Mucosa of descending colon (tissue), 3 donors: ENCODE results near the gene THBS1. TPM values are rescaled to one million over a fixed set of nuclear protein-coding genes. Genes with fewer than 3 reads are reported as not detected.
A peak's percentile ranks its signal among the peaks of the same experiment; 100 is the strongest.

Experiments used
- ATAC-seq: fragments of 200-7000 bp; cut with Tn5 transposase; one replicate; pipeline ENCODE4 v1.9.1; 2020; ENCODE audit warnings: mild to moderate bottlenecking, moderate library complexity
- DNase-seq, 3 donors: peaks; one replicate each; pipeline ENCODE4 v3.0.0-alpha.2; 2020
- H3K36me3 ChIP-seq: fragments of 200-600 bp; one replicate; pipeline ENCODE4 v1.8.0; 2021; ENCODE audit warnings: low read depth, mild to moderate bottlenecking
- H3K4me1 ChIP-seq: fragments of 200-600 bp; one replicate; pipeline ENCODE4 v1.8.0; 2021; ENCODE audit warnings: low read depth, mild to moderate bottlenecking
- H3K4me3 ChIP-seq: fragments of 200-600 bp; one replicate; pipeline ENCODE4 v1.8.0; 2021; ENCODE audit warnings: mild to moderate bottlenecking
- H3K9me3 ChIP-seq: fragments of 200-600 bp; one replicate; pipeline ENCODE4 v1.8.0; 2021; ENCODE audit warnings: mild to moderate bottlenecking
- intact Hi-C, 2 donors: fragments of 100-400 bp; cut with DNase I in 1 of 2; cut with micrococcal nuclease in 1 of 2; formaldehyde crosslinking; loops; one replicate each; pipeline versions ENCODE4 v1.11.0 to v1.11.1; 2022; cut with DNase I, micrococcal nuclease
- total RNA-seq, 3 donors: library from RNA; stranded (reverse); fragmentation: NEBNext Ultra II Directional in 2 of 3; extraction: Animal tissue kit (Norgen Biotek cat#: 25700) in 2 of 3; gene quantifications; one replicate each; pipeline versions ENCODE4 v1.2.1 to v1.2.4, GENCODE V29; 2021 to 2023
- TF ChIP-seq, protein P1 (sequence below): fragments of 200-600 bp; IDR thresholded peaks from one replicate; pipeline ENCODE4 v1.8.0; 2022; ENCODE audit warnings: antibody characterized with exemption, mild to moderate bottlenecking
- donor health status: DM: no; HTN: no; CAD: no; lungs with moderate emphysema.
- donor health status: DM: no; HTN: no; CAD: no.
- donor health status: DM: no; HTN: yes; CAD: no.

The THBS1 gene
- total RNA-seq, 3 donors from 2014 or later = 209 to 356 (median 288) TPM

DNA sequence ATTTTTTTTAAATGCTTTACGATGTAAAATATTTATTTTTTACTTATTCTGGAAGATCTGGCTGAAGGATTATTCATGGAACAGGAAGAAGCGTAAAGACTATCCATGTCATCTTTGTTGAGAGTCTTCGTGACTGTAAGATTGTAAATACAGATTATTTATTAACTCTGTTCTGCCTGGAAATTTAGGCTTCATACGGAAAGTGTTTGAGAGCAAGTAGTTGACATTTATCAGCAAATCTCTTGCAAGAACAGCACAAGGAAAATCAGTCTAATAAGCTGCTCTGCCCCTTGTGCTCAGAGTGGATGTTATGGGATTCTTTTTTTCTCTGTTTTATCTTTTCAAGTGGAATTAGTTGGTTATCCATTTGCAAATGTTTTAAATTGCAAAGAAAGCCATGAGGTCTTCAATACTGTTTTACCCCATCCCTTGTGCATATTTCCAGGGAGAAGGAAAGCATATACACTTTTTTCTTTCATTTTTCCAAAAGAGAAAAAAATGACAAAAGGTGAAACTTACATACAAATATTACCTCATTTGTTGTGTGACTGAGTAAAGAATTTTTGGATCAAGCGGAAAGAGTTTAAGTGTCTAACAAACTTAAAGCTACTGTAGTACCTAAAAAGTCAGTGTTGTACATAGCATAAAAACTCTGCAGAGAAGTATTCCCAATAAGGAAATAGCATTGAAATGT, 15.6 kb downstream of the THBS1 start:
- H3K4me1 ChIP-seq = peaks cover 49% of the 10 kb centered on the region
- H3K36me3 ChIP-seq = peaks cover 5% of the 10 kb centered on the region

DNA sequence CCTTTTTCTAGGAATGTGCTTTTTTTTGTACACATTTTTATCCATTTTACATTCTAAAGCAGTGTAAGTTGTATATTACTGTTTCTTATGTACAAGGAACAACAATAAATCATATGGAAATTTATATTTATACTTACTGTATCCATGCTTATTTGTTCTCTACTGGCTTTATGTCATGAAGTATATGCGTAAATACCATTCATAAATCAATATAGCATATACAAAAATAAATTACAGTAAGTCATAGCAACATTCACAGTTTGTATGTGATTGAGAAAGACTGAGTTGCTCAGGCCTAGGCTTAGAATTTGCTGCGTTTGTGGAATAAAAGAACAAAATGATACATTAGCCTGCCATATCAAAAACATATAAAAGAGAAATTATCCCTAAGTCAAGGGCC, 16.5 kb downstream of the THBS1 start:
- DNase-seq (no peak), ATAC-seq (no peak)
- Histone ChIP-seq H3K4me3 (no peak overlapping the region), H3K36me3 (no peaks in the 10 kb centered on the region), H3K9me3 (no peaks in the 10 kb centered on the region), H3K4me1 (peaks cover 49% of the 10 kb centered on the region)
- intact Hi-C loops = loop anchor here in 1 of 2 donors (10.0 kb wide), 1 partner anchor 87 kb away; no protein-coding TSS in a partner anchor
- TF ChIP-seq, protein P1, sequence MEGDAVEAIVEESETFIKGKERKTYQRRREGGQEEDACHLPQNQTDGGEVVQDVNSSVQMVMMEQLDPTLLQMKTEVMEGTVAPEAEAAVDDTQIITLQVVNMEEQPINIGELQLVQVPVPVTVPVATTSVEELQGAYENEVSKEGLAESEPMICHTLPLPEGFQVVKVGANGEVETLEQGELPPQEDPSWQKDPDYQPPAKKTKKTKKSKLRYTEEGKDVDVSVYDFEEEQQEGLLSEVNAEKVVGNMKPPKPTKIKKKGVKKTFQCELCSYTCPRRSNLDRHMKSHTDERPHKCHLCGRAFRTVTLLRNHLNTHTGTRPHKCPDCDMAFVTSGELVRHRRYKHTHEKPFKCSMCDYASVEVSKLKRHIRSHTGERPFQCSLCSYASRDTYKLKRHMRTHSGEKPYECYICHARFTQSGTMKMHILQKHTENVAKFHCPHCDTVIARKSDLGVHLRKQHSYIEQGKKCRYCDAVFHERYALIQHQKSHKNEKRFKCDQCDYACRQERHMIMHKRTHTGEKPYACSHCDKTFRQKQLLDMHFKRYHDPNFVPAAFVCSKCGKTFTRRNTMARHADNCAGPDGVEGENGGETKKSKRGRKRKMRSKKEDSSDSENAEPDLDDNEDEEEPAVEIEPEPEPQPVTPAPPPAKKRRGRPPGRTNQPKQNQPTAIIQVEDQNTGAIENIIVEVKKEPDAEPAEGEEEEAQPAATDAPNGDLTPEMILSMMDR = no peak

More for the DNA sequence above, 15.6 kb downstream of the THBS1 start:
- Histone ChIP-seq H3K4me3 (no peak overlapping the region), H3K9me3 (no peaks in the 10 kb centered on the region)
- DNase-seq = no peak
- TF ChIP-seq, protein P1 = no peak
- intact Hi-C loops = loop anchor here in 1 of 2 donors (10.0 kb wide), 1 partner anchor 88 kb away; no protein-coding TSS in a partner anchor
- no peak for ATAC-seq

DNA sequence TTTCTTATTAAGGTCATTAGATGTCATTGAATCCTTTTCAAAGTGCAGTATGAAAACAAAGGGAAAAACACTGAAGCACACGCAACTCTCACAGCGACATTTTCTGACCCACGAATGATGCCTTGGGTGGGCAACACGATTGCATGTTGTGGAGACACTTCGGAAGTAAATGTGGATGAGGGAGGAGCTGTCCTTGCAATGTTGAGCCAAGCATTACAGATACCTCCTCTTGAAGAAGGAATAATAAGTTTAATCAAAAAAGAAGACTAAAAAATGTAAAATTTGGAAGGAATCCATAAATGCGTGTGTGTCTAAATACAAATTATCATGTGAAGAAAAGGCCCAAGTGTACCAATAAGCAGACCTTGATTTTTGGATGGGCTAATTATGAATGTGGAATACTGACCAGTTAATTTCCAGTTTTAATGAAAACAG, 16.9 kb downstream of the THBS1 start:
- intact Hi-C loops = loop anchor here in 1 of 2 donors (10.0 kb wide), 1 partner anchor 87 kb away; no protein-coding TSS in a partner anchor
- Histone ChIP-seq H3K4me3 (no peak overlapping the region), H3K9me3 (no peaks in the 10 kb centered on the region), H3K4me1 (peaks cover 49% of the 10 kb centered on the region), H3K36me3 (no peaks in the 10 kb centered on the region)
- DNase-seq (no peak), ATAC-seq (no peak)
- TF ChIP-seq, protein P1 = no peak

DNA sequence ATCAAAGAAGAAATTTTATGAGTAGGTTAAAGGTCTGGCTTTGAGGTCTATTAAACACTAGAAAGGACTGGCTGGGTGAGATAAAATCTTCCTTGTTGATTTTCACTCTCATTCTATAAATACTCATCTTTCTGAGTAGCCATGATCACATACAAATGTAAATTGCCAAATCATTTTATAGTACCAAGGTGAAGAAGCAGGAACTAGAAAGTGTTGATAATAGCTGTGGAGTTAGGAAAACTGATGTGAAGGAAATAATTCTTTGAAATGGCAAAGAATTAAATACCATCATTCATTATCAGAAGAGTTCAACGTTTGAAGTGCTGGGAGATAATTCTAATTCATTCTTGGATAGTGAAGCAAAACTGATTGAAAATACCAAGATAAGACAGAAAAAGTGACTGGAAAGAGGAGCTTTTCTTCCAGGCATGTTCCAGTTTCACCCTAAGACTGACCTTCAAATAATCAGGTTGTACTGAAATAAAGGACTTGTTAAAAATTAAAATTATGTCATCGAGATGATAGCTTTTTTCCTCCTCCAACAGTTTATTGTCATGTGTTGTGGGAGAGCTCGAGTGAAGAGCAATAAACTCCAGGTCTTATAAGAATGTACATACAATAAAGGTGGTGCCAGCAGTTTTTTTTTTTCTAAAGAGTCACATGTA, 17.4 kb downstream of the THBS1 start:
- DNase-seq (no peak), ATAC-seq (peak; percentile 77)
- Histone ChIP-seq H3K9me3 (no peaks in the 10 kb centered on the region), H3K36me3 (no peaks in the 10 kb centered on the region), H3K4me1 (peaks cover 49% of the 10 kb centered on the region), H3K4me3 (no peak overlapping the region)
- TF ChIP-seq, protein P1 = no peak
- intact Hi-C loops = loop anchor here in 1 of 2 donors (10.0 kb wide), 1 partner anchor 86 kb away; no protein-coding TSS in a partner anchor

DNA sequence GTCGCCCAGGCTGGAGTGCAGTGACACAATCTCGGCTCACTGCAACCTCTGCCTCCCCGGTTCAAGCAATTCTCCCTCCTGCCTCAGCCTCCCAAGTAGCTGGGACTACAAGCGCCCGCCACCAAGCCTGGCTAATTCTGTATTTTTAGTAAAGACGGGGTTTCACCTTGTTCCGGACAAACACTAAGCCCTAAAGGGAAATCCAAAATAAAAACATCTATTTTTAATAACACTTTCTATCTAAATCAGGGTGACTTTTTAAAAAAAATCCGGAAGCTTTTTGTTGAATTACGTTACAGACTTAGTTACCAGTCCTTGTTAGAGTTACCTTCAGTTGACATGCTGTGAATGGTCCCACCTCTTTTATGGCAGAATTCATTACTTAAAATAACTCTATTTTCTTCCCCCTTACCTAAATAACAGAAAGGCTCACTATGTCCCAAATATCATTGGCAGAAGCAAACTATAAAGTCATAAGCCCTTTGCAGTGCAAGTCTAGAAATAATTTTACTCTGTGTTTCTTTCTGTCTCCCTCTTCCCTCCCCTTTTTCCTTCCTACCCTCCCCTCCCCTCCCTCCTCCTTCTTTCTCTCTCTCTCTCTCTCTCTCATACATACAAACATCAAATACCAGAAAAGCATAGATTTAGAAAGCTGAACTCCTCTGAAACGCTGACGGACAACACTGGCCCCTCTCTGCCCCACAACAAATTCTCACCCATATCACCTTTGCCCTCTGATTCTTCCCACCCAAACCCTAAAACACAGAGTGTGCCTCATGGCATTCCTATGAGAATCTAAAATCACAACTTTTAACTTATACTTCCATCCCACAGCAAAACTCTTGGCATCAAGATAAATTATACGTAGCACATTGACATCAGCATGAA, 18.3 kb downstream of the THBS1 start:
- intact Hi-C loops = loop anchor here in 1 of 2 donors (10.0 kb wide), 1 partner anchor 86 kb away; no protein-coding TSS in a partner anchor
- ATAC-seq (peak; percentile 1), DNase-seq (no peak)
- Histone ChIP-seq H3K4me1 (peaks cover 47% of the 10 kb centered on the region), H3K36me3 (no peaks in the 10 kb centered on the region), H3K4me3 (no peak overlapping the region), H3K9me3 (no peaks in the 10 kb centered on the region)
- TF ChIP-seq, protein P1 = no peak
